ENCODE results near the gene PLD1.

DNA sequence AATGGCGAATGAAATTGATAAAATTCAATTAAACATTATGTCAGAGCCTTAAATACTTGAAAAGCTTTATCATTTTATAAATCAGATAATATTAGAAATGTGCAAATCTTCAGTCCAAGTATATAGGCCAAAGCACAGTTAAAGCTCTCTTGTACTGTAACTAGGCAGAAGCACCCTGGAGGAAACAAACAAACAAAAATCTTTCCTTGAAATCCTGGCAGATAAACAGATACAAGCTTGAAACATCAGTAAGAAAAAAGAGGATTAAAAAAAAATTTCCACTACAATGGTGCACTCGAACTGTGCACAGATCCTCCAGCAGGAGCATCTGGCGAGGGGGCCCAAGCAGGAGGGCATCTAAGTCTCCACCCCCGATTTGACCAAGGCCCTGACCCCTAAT, 166.6 kb downstream of the PLD1 start:
- TF ChIP-seq, protein P1, sequence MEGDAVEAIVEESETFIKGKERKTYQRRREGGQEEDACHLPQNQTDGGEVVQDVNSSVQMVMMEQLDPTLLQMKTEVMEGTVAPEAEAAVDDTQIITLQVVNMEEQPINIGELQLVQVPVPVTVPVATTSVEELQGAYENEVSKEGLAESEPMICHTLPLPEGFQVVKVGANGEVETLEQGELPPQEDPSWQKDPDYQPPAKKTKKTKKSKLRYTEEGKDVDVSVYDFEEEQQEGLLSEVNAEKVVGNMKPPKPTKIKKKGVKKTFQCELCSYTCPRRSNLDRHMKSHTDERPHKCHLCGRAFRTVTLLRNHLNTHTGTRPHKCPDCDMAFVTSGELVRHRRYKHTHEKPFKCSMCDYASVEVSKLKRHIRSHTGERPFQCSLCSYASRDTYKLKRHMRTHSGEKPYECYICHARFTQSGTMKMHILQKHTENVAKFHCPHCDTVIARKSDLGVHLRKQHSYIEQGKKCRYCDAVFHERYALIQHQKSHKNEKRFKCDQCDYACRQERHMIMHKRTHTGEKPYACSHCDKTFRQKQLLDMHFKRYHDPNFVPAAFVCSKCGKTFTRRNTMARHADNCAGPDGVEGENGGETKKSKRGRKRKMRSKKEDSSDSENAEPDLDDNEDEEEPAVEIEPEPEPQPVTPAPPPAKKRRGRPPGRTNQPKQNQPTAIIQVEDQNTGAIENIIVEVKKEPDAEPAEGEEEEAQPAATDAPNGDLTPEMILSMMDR (conservative IDR thresholded peaks at IDR 0.05; ENCODE audit: low read length) = no peak
- no peak for TF ChIP-seq EZH2phosphoT487 (IDR thresholded peaks at IDR 0.05; ENCODE audit: borderline replicate concordance)
